Ecto neural progenitor cell (in vitro differentiated cells): ENCODE measurements around the gene ANKFY1.
"Not testable (repeated sequence)": the region's sequence is repeated elsewhere in the genome, so short reads cannot be mapped to it uniquely, and the experiment has no call there.

Experiments
- DNase-seq: peaks from one replicate; pipeline ENCODE4 v3.0.0-alpha.2; 2018; ENCODE audit warnings: low spot score

ANKFY1 gene

GRCh38 chr17:4155980-4156620 lies 107.7 kb downstream of the ANKFY1 start:
- DNase-seq = no peak

GRCh38 chr17:4154201-4154600 lies 109.6 kb downstream of the ANKFY1 start:
- DNase-seq = no peak

GRCh38 chr17:4152471-4152870 lies 111.3 kb downstream of the ANKFY1 start:
- DNase-seq = no peak

- no peak for DNase-seq
Observed at GRCh38 chr17:4150096-4150495, 113.7 kb downstream of the ANKFY1 start.

GRCh38 chr17:4148611-4149308 lies 115.0 kb downstream of the ANKFY1 start:
- no peak for DNase-seq

- DNase-seq = no peak
Observed at GRCh38 chr17:4147751-4148310, 115.9 kb downstream of the ANKFY1 start.

GRCh38 chr17:4146641-4147040 lies 117.1 kb downstream of the ANKFY1 start:
- DNase-seq = no peak

- DNase-seq = no peak
Observed at GRCh38 chr17:4144422-4144747, 119.4 kb downstream of the ANKFY1 start.

- DNase-seq = peak; percentile 95
Observed at GRCh38 chr17:4143563-4144421, 120.0 kb downstream of the ANKFY1 start.

- no peak for DNase-seq
Observed at GRCh38 chr17:4142107-4142900, 121.5 kb downstream of the ANKFY1 start.

GRCh38 chr17:4140125-4140524 lies 123.7 kb downstream of the ANKFY1 start:
- DNase-seq = no peak

- DNase-seq = not testable (repeated sequence)
Observed at GRCh38 chr17:4138906-4139526, 124.8 kb downstream of the ANKFY1 start.

- DNase-seq = no peak
Observed at GRCh38 chr17:4136373-4136772, 127.4 kb downstream of the ANKFY1 start.

- DNase-seq = no peak
Observed at GRCh38 chr17:4135489-4135888, 128.3 kb downstream of the ANKFY1 start.

GRCh38 chr17:4134721-4135120 lies 129.1 kb downstream of the ANKFY1 start:
- no peak for DNase-seq

GRCh38 chr17:4130715-4131114 lies 133.1 kb downstream of the ANKFY1 start:
- DNase-seq = no peak

GRCh38 chr17:4127555-4127954 lies 136.2 kb downstream of the ANKFY1 start:
- DNase-seq = no peak

- DNase-seq = no peak
Observed at GRCh38 chr17:4125552-4125951, 138.2 kb downstream of the ANKFY1 start.

GRCh38 chr17:4124999-4125398 lies 138.8 kb downstream of the ANKFY1 start:
- DNase-seq = no peak

- DNase-seq = no peak
Observed at GRCh38 chr17:4120332-4120731, 143.4 kb downstream of the ANKFY1 start.

- DNase-seq = no peak
Observed at GRCh38 chr17:4119299-4119698, 144.5 kb downstream of the ANKFY1 start.
